OCI-LY1 (cell line): ENCODE measurements around the gene KIF20A.

ENCODE experiments used
- H2AFZ ChIP-seq: fragments of 200-600 bp; sonication (generic), shearing (Covaris generic); 2 replicates; pipeline ENCODE4 v1.6.0; 2014; ENCODE audit warnings: antibody characterized with exemption, mild to moderate bottlenecking, low read length
- H3F3A ChIP-seq: fragments of 200-600 bp; sonication (generic), shearing (Covaris generic); 2 replicates; pipeline ENCODE4 v1.6.0; 2014; ENCODE audit warnings: mild to moderate bottlenecking, antibody characterized with exemption, low read length, moderate library complexity; ENCODE audit not compliant: insufficient read depth
- H3K27ac ChIP-seq: fragments of 200-600 bp; sonication (generic); 2 replicates; pipeline ENCODE4 v1.5.1; 2014; ENCODE audit warnings: low read length, mixed run types, mild to moderate bottlenecking, low read depth; ENCODE audit not compliant: poor library complexity, severe bottlenecking
- H3K27me3 ChIP-seq: fragments of 200-600 bp; sonication (generic); 2 replicates; pipeline ENCODE4 v1.6.0; 2014; ENCODE audit warnings: antibody characterized with exemption, mild to moderate bottlenecking, low read length, moderate library complexity; ENCODE audit not compliant: insufficient read depth
- H3K36me3 ChIP-seq: fragments of 200-600 bp; sonication (generic); 2 replicates; pipeline ENCODE4 v1.6.1; 2014; ENCODE audit warnings: mild to moderate bottlenecking, antibody characterized with exemption, low read length, moderate library complexity, mixed read lengths; ENCODE audit not compliant: insufficient read depth
- H3K4me1 ChIP-seq: fragments of 200-600 bp; sonication (generic); 2 replicates; pipeline ENCODE4 v1.5.1; 2014; ENCODE audit warnings: mild to moderate bottlenecking, low read length, moderate library complexity; ENCODE audit not compliant: insufficient read depth, severe bottlenecking
- H3K4me2 ChIP-seq: fragments of 200-600 bp; sonication (generic), shearing (Covaris generic); 2 replicates; pipeline ENCODE4 v1.6.1; 2014; ENCODE audit warnings: low read length
- H3K4me3 ChIP-seq: fragments of 200-600 bp; sonication (generic); 2 replicates; pipeline ENCODE4 v1.5.1; 2014; ENCODE audit warnings: low read length, low read depth, mild to moderate bottlenecking, mixed read lengths; ENCODE audit not compliant: poor library complexity, severe bottlenecking
- H3K79me2 ChIP-seq: fragments of 200-600 bp; shearing (Covaris generic); 2 replicates; pipeline ENCODE4 v1.6.1; 2016; ENCODE audit warnings: mixed run types, low read length, mixed read lengths; ENCODE audit not compliant: insufficient read depth
- H3K9ac ChIP-seq: fragments of 200-600 bp; sonication (generic), shearing (Covaris generic); 2 replicates; pipeline ENCODE4 v1.6.1; 2014; ENCODE audit warnings: mild to moderate bottlenecking, low read length, mixed read lengths
- H3K9me2 ChIP-seq: fragments of 200-600 bp; sonication (generic), shearing (Covaris generic); 2 replicates; pipeline ENCODE4 v1.6.1; 2014; ENCODE audit warnings: low read depth, mild to moderate bottlenecking, low read length, mixed read lengths
- H3K9me3 ChIP-seq: fragments of 200-600 bp; shearing (Covaris generic); 2 replicates; pipeline ENCODE4 v1.6.1; 2014; ENCODE audit warnings: low read length, mixed read lengths
- H4K20me1 ChIP-seq: fragments of 200-600 bp; sonication (generic), shearing (Covaris generic); 2 replicates; pipeline ENCODE4 v1.6.0; 2016; ENCODE audit warnings: mild to moderate bottlenecking, low read length; ENCODE audit not compliant: insufficient read depth
- CTCF ChIP-seq: fragments of 200-600 bp; sonication (generic), shearing (Covaris generic); IDR thresholded peaks from 2 replicates; pipeline ENCODE4 v1.5.1; 2017; ENCODE audit warnings: mild to moderate bottlenecking, antibody characterized with exemption, low read length, moderate library complexity, mixed read lengths
- EZH2 ChIP-seq: fragments of 200-600 bp; sonication (generic), shearing (Covaris generic); IDR thresholded peaks from 2 replicates; pipeline ENCODE4 v1.8.0; 2017; ENCODE audit warnings: borderline replicate concordance, mixed run types, mild to moderate bottlenecking, antibody characterized with exemption, low read length, moderate library complexity, mixed read lengths

The KIF20A gene

DNA sequence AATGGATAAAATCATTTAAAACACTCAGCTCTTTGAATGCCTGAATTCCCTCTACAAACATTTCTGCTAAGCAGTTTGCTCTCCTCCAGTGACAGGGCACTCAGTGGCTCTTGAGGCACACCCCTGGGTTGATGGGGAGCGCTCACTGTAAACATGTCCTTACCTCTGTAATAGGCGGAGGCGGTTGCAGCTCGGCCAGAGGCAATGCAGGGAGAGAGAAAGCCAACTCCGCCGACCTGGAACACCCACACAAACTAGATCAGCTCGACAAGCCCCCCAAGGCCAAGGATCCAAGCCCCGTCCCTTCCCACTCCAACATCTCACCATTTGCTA, 33.9 kb downstream of the KIF20A start:
- Histone ChIP-seq H3F3A (no peaks in the 10 kb centered on the region), H3K4me2 (peak overlapping the region; percentile 86), H4K20me1 (no peaks in the 10 kb centered on the region), H2AFZ (peak overlapping the region; percentile 54; the same call in 1 of the 2 replicates), H3K79me2 (peaks cover 28% of the 10 kb centered on the region), H3K4me1 (peaks cover 18% of the 10 kb centered on the region), H3K9ac (peak overlapping the region; percentile 95), H3K9me2 (no peaks in the 10 kb centered on the region), H3K36me3 (peaks cover 22% of the 10 kb centered on the region), H3K9me3 (no peaks in the 10 kb centered on the region), H3K27ac (peak overlapping the region; percentile 34), H3K27me3 (no peaks in the 10 kb centered on the region), H3K4me3 (peak overlapping the region; percentile 95)
- no peak for TF ChIP-seq EZH2
- TF ChIP-seq CTCF: no peak

DNA sequence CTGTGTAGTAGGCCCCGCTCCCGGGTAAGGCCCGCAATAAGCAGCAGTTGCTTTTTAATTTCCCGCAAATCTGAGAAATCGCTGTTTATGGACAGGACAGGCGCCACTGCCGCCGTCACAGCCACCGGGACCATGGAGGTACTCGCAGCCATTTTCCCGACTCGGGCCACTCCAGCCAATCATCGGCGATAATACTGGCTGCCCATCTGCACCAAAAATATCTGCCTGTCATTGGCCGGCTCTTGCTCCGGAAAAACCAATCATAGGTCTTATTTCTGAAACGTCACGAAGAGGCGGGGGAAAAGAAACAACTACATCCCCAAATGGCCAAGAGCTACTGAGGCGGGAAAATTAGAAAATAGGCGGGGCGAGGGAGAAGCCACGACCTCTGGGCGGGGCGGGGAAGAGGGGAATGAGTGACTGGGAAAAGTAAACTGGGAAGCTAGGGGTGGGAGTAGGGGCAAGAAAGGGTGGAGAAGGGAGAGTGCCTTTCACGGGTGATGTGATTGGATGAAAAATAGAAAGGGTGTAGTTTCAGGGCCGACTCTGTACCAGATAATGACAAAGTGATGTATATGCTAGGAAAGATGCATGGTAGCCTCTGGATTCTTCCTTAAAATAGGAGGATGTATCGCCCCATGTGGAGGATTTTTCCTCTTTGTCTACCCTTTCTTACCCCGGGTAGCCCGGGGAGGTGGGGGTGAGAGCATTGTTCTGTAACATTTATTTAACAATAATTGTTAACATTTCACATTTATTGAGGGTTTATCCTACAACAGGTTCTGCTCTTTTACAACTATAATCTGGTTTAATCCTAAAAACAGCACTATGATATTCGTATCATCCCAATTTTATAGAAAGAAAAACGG, 34.5 kb downstream of the KIF20A start, which contains the start of gene CDC23:
TSS of gene CDC23 (minus strand) at position 163 of the 869 bp plus-strand sequence. CDS start at position 152, 11 bp downstream.
- peak within 1 kb of the TSS; percentile 95 for H3K9ac ChIP-seq
- no peaks in the 10 kb centered on the region for H3K9me3 ChIP-seq
- H3K27ac ChIP-seq: peak within 1 kb of the TSS; percentile 34
- peaks cover 28% of the 10 kb centered on the region for H3K79me2 ChIP-seq
- H4K20me1 ChIP-seq: no peaks in the 10 kb centered on the region
- H3K9me2 ChIP-seq: no peaks in the 10 kb centered on the region
- H3K4me1 ChIP-seq: peaks cover 18% of the 10 kb centered on the region
- H3F3A ChIP-seq: no peaks in the 10 kb centered on the region
- peak within 1 kb of the TSS; percentile 95 for H3K4me3 ChIP-seq
- H3K4me2 ChIP-seq: peak within 1 kb of the TSS; percentile 86
- no peaks in the 10 kb centered on the region for H3K27me3 ChIP-seq
- peak within 1 kb of the TSS; percentile 89 for H2AFZ ChIP-seq
- TF ChIP-seq CTCF (no peak), EZH2 (no peak)
- H3K36me3 ChIP-seq: peaks cover 22% of the 10 kb centered on the region

DNA sequence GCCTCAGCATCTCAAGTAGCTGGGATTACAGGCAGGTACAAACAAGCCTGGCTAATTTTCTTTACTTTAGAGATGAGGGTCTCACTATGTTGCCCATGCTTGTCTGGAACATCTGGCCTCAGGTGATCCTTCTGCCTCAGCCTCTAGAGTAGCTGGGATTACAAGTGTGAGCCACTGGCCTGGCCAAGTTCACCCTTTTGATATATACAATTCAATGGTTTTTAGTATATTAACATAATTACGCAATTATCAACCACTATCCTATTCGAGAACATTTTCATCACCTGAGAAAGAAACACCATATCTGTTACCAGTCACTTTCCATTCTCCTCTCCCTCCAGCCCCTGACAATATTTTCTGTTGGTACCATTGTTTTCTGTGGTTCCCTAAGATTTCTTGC, 37.9 kb downstream of the KIF20A start:
- Histone ChIP-seq H2AFZ (no peak overlapping the region), H3F3A (no peaks in the 10 kb centered on the region), H3K4me3 (no peak overlapping the region), H3K9me3 (no peaks in the 10 kb centered on the region), H3K36me3 (0 out of 2 replicates have a peak, but pooled peaks cover under 1% of the 10 kb centered on the region), H3K79me2 (peaks cover 12% of the 10 kb centered on the region), H3K9me2 (no peaks in the 10 kb centered on the region), H4K20me1 (no peaks in the 10 kb centered on the region), H3K4me1 (peaks cover 12% of the 10 kb centered on the region), H3K27ac (no peak overlapping the region), H3K4me2 (no peak overlapping the region), H3K9ac (no peak overlapping the region), H3K27me3 (no peaks in the 10 kb centered on the region)
- TF ChIP-seq EZH2 (no peak), CTCF (no peak)
